Femur (tissue), 1 donor: ENCODE measurements around the gene CLBA1.
"Not testable (repeated sequence)": the region's sequence is repeated elsewhere in the genome, so short reads cannot be mapped to it uniquely, and the experiment has no call there.

Experiments used
- DNase-seq: peaks from one replicate; pipeline ENCODE4 v3.0.0-alpha.2; 2017

The CLBA1 gene

DNA sequence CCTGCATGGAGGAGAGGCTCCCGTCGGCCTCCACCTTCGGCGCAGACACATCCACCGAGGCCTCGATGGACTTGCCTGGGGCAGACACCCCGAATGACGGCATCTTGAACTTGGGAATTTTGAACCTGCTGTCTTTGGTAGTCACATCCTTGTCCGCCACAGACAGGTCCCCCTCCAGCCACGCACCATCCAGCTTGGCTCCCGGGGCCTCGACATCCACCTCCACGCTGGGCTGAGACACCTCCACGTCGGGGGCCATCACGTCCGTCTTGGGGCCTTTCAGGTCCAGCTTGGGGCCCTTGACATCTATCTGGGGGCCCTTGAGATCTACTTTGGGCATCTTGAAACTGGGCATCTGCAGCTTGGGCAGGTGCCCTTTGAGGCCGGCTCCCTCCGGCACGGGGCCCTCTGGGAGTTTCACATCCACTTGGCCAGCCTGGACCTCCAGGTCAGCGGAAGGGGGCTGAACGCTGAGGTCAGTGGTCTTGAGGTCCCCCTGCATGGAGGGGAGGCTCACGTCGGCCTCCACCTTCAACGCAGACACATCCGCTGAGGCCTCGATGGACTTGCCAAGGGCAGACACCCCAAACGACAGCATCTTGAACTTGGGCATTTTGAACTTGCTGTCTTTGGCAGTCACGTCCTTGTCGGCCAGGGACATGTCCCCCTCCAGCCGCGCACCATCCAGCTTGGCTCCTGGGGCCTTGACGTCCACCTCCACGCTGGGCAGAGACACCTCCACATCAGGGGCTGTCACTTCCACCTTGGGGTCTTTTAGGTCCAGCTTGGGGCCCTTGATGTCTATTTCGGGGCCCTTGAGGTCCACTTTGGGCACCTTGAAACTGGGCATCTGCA, 37.5 kb upstream of the CLBA1 start:
- DNase-seq: not testable (repeated sequence)

DNA sequence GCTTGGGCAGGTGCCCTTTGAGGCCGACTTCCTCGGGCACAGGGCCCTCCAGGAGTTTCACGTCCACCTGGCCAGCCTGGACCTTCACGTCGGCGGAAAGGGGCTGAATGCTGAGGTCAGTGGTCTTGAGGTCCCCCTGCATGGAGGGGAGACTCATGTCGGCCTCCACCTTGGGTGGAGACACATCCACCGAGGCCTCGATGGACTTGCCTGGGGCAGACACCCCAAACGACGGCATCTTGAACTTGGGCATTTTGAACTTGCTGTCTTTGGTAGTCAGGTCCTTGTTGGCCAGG, 36.9 kb upstream of the CLBA1 start:
- DNase-seq: no peak

GRCh38 chr14:104949406-104949955, 36.1 kb upstream of the CLBA1 start:
- not testable (repeated sequence) for DNase-seq

DNA sequence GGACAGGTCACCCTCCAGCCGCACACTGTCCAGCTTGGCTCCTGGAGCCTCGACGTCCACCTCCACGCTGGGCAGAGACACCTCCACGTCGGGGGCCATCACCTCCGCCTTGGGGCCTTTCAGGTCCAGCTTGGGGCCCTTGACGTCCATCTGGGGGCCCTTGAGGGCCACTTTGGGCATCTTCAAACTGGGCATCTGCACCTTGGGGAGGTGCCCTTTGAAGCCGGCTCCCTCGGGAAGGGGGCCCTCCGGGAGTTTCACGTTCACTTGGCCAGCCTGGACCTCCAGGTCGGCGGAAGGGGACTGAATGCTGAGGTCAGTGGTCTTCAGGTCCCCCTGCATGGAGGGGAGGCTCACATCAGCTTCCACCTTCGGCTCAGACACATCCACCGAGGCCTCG, 35.6 kb upstream of the CLBA1 start:
- no peak for DNase-seq

- not testable (repeated sequence) for DNase-seq
Measured at GRCh38 chr14:104950701-104951100, 34.9 kb upstream of the CLBA1 start.

- not testable (repeated sequence) for DNase-seq
Measured at GRCh38 chr14:104951863-104952657, 33.5 kb upstream of the CLBA1 start.

GRCh38 chr14:104953097-104953496, 32.5 kb upstream of the CLBA1 start:
- no peak for DNase-seq

DNA sequence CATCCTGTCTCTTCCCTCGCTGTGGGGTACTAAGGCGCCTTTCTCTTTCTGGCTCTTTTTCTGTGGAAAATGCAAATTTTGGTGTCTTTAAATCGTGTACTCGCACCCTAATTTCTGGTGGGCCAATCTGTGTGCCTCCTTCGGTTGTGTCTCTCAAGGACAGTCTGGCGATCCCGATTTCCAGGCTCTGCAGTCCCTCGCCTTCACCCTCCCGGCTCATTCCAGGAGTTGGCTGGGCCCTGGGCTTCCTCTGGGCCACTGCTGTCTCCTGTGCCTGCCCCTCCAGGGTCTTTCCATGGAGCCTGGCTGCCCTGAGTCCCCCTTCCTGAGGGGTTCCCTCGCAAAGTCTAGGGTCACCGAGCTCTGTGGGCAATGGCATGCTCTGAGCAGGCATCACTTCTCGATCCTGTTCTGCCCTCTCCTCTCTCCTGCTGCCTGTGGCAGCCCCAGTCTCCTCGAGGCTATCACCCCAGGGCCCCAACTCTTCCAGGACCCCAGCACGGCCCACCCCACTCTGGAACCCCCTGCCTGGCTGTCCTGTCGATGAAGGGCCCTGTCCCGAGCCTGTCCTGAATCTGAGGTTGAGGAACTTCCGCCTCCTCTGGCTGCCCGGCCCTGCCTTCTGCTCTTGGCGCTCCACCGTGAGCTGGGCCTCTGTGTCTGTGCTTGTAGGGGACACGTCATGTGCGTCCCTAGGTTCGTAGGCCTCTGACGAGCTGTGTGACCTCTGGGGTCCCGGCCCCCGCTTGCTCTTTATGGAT, 31.5 kb upstream of the CLBA1 start:
- DNase-seq: no peak

- DNase-seq: no peak
Measured at GRCh38 chr14:104954746-104955395, 30.7 kb upstream of the CLBA1 start.

GRCh38 chr14:104955396-104955770, 30.2 kb upstream of the CLBA1 start:
- DNase-seq: no peak

DNA sequence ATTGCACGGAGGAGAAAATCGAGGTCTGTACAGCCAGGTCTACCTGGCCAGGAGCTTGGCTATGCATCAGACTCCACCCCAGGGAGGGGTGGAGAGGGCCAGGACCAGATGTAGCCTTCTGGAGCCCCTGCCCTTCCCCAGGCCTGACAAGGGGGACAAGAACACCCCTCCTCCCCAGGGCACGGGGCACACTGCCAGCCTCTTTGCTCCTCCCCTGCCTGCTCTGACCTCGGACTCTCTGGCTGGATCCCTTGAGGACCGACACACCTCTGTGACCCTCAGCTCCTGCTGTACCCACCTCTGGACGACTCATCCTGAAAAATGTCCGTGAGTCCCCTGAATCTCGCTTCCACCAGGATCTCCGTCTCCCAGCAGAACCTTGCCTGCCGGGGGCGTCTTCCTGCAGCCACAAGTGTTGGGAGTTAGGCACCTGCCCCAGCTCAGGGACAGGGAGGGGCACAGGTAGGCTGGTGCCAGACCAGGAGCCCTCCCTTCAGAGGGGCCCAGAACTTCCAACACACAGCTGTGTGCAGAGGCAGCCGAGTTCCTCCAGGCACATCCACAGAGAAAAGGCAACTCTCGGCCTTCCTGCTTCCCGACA, 29.2 kb upstream of the CLBA1 start:
- DNase-seq: no peak

DNA sequence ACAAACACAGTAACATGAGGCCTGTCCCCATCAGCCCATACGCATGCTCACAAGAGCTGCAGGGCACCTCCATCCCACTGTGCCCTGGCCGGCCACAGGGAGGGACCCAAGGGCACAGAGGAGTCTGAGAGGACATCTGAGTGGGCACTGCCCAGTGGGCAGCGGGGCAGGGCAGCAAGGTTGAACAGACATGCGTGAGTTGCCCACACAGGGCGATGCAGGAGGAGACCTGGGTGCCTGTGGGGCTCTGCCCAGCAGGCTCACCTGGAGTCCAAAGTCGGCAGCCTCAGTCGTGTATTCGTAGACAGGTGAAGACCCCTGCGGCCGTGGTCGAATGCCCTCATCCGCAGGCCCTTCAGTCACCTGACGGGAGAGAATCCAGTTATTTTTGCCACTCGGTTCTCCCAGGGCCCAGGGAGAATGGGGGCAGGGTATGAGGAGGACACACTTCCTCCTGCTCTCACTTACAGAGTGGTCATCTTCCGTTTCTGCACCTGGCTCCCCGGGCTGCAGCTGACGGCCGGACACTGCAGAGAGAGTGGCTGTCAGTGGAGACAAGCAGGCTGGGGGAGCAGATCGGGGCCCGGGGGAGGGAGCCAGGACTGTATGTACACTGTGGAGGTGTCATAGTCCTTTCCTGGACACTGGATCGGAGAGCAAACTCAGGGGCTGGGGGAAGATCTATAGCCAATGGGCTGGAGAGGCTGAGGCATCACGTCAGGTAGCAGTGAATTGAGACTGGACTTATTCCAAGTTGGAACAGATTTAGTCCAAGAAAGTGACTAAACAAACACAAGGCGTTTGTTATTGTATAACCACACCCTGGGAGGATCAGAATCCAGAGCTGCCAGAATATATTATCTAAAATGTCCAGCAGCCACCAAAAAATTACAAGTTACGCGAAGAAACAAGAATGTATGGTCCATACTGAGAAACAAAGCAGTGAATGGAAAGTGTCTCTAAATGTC, 28.2 kb upstream of the CLBA1 start:
- no peak for DNase-seq

DNA sequence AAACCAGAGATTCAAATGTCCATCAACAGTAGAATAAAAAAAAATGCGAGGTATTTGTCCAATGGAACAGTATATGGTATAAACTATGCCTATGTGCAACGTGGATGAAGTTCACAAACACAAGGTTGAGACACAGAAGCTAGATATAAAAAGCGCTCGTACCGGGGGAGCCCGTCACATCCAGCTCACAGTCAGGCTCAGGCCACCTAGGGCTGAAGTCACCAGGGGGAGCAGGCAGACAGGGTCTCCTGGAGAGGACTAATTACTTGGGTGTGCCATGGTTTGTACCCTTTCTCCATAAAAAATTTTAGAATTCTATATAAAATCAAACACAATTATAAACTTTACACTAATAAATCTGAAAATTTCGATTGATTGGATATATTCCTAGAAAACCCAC, 21.0 kb upstream of the CLBA1 start:
- no peak for DNase-seq

GRCh38 chr14:104965561-104966231, 19.9 kb upstream of the CLBA1 start:
- no peak for DNase-seq

- DNase-seq: no peak
Measured at GRCh38 chr14:104966261-104966865, 19.2 kb upstream of the CLBA1 start.

DNA sequence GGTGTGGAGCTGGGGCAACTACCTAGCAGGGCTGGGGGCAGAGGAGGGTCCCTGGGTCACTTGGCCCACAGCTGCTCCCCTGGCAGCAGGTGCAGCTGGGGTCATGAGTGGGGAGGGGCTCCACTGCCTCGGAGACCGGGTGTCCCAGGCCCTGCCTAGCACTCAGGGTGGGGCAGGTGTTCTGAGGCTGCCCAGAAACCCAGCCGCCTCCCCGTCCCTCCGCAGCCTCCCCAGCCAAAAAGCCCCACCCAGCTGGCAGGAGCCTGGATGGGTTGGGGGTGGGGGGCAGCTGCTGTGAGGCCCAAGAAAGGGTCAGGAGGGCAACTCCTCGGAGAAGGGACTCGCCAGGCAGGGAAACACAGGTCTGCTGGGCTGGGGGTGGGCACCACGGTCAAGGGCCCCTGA, 18.6 kb upstream of the CLBA1 start:
- DNase-seq: peak; percentile 40

- DNase-seq: peak; percentile 73
Measured at GRCh38 chr14:104967386-104968152, 18.0 kb upstream of the CLBA1 start.

DNA sequence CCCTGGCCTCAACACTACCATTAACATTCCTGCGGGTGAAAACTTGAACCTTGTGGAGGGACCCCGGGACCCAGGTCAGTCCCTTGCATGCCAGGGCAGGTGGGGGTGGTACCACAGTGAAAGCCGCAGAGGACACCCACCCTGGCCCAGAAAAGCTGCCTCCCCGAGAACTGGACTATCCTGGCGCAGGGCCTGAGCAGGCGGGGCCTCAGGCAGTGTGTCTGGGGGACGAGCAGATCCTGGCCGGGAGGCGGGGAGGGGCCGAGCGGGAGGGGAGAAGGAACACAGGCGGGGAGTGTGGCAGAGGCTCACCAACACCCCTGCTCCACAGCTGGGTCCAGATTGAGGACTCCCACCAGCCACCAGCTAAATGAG, 17.4 kb upstream of the CLBA1 start:
- DNase-seq: peak; percentile 88
